ENCODE results near the gene SNX1.

SNX1 gene

DNA sequence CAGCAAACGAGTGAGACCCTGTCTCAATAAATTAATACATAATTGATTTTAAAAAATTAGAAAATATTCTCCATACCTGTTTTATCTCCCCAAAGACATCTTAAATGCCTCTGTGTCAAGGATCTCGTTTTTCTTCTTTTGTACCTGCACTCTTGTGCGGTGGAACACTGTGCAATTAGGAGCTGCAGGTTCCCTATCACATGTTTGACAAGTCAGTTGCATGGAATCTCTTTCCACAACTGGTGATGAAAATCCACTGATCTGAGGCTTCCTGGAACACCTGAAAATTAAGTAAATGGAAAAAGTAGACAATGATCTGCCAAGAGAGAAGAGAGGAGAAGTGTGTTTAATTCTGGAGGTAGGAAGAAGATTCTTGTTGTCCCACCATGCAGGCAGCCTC lies 52.8 kb downstream of the SNX1 start:
- no peak for DNase-seq

DNA sequence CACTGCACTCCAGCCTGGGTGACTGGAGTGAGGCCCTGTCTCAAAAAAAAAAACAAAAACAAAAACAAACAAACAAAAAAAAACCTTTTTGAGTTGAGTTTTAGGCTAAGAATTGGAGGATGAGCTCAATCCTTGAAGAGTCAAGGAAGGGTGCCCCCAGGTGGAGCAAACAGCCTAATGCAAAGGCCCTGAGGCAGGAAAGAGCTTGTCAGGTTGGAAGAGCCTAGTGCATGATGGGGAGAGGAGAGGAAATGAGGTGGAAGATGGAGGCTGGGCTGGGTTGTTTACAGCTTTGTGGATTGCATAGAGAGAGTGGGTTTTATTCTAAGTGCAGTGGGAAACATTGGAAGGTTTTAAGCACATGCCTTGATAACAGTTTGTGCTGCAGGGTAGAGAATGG lies 53.6 kb downstream of the SNX1 start:
- DNase-seq: no peak

DNA sequence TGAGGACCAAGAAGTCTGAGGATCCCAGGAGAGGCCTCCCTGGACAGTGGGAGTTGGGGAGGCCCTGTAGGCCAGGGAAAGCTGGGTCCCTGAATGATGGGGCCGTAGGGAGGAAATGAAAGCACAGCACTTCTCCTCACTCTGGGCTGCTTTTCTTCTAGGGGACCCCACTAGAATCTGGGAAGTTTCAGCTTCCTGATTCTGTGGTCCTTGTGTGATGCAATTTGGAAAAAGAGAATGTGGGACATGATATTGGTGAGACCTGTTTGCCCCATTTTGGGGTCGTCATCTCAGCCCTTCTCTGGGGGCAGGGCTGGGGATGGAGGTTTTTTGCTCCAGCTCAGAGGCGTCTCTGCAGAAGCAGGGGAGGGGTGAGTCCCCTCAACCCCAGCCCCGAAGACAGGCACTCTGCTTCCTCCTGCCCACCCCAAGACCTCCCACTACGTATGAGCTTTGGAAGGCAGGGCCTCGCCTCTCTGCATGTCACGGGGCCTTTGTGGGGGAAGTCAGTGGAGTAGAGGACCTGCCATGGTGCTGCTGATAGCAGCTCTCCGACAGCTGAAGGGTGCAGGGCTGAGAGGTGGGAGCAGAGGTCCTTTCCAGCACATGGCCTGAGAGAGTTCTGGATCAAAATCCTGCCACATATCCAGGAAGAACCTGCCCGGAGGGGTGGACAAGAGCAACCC lies 54.3 kb downstream of the SNX1 start:
- no peak for DNase-seq

DNA sequence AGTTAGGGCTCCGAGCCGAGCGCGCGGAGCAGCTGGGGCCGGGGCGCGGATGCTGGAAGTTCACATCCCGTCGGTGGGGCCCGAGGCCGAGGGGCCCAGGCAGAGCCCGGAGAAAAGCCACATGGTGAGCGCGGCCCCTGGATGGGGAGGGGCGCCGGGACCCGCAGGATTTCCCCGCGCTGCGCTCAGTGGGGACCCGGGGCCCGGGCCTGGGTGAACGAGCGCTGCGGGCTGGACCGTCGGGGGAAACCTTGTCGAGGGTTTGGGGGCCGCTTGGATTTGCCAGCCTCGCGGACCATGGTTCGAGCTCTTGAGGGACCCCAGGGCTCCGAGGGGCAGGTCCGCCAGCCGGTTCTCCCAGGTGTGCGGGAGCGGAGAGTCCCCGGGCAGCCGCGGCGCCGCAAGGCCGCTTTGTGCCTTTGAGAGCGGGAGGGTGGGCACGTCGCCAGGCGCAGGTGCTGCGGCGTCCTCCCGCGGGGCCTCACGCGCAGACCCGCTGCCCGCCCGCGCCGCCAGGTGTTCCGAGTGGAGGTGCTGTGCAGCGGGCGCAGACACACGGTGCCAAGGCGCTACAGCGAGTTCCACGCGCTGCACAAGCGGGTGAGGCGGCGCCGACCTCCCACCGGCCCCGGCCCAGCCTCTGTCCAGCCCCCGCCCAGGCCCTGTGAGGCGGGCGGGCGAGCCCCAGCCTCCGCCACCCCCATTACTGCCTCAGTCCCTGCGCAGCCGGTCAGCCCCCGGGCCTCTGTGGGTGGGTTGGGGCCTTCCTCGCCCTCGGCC lies 56.1 kb downstream of the SNX1 start, which contains the start of gene SNX22:
SNX22 (plus strand) TSS at position 5 of the 780 bp plus-strand sequence; CDS start at position 50, 45 bp downstream.
- no peak for DNase-seq

DNA sequence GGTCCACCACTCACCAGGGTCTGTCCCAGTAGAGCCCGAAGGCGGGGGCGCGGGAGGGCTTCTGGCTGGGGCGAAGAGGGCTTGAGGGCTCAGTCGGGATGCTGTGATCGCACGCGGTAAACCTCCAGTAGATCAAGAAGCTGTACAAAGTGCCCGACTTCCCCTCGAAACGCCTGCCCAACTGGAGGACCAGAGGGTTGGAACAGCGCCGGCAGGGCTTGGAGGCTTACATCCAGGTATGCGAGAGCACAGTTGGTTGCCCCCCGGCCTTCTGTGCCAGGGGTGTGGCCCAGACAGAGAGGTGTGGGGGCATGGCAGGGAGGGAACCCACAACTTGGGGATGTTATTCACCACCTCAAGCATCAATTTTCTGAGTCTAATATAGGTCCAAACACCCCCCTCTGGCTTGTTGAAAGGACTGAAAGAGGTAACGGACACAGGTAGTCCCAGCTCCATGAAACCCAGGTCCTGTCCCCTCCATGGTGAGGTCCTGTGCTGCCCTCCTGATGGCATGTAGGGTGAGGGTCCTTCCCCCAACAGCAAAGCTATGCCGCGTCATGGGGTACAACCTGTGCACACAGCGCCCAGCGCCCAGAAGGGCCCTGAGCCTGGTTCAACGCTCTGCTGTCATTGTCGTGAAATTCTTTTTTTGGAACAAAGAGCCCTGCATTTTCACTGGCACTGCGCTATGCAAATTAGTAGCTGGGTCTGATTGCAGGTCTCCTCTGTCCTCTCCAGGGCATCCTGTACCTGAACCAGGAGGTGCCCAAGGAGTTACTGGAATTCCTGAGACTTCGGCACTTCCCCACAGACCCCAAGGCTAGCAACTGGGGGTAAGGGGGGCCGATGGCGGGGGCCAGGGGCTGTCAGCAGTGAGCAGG lies 57.0 kb downstream of the SNX1 start:
- DNase-seq: no peak

DNA sequence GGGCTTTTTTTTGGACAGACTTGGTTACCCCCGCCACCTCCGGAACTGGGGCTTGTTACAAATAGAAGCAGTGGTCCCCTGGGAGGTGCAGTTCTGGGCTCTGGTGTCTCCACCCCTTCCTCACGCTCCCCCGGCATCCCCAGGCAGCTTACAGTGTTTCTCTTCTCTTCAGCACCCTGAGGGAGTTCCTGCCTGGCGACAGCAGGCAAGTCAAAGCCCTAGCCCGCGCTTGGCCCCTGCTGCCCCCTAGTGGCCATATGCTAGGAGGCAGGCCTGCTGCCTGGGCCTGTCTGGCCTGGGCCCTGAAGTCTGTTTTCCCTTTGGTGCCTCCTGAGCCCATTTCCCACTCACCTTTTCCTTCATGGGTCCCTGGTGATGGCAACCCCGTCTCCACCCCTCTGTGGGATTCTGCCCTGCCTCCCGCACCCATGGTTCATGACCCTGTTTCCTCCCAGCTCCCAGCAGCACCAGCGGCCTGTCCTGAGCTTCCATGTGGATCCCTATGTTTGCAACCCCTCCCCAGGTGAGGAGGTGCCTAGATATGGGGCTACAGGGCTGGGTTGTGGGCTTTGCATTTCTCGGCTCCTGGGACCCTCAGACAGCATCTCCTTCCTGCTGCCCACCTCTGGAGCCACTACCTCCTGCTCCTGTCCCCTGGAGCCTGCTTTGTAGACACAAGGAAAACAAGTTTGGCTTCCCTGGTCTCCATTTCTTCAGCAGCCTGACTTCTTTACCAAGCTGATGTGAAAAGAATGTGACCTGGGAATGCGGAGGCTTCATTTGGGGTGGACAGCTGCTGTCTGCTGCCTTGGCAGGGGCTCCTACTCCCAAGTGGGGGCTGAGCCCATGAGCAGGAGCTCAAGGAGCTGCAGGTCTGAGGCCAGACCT lies 57.9 kb downstream of the SNX1 start:
- peak; percentile 93 for DNase-seq

DNA sequence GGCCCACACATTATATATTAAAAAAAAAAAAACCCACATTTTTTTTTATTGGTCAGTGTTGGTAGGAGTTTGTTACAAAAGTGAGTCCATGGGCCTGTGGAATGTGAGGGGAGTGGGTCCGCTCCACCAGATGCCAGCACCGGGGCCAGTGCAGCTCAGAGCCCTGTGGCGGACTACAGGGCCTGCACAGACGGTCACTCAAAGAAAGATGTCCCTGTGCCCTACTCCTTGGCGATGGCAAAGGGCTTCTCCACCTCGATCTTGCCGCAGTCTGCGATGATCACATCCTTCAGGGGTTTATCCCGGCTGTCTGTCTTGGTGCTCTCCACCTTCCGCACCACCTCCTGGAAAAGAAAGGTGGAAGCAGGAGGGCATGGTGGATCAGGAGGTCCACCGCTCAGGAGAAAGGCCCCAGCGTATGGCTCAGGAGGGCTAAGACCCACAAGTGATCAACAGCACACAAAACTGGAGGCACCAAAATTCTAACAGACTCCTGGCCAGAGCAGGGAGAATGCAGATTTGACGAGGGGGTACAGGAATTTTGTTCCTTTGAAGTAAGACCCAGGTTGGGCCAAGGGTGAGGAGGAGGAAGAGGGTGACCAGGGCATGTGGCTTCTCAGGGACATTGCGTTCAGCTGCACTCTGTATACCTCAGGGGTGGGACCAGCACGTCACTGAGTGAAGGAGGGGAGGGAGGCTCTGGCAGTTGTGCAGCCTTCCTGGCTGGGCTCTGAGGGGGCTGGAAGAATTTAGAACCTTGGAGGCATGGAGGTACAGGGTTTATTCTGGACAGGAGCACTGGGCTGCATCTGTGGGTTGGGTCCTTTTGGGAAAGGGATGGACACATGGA lies 60.2 kb downstream of the SNX1 start:
- DNase-seq: no peak

DNA sequence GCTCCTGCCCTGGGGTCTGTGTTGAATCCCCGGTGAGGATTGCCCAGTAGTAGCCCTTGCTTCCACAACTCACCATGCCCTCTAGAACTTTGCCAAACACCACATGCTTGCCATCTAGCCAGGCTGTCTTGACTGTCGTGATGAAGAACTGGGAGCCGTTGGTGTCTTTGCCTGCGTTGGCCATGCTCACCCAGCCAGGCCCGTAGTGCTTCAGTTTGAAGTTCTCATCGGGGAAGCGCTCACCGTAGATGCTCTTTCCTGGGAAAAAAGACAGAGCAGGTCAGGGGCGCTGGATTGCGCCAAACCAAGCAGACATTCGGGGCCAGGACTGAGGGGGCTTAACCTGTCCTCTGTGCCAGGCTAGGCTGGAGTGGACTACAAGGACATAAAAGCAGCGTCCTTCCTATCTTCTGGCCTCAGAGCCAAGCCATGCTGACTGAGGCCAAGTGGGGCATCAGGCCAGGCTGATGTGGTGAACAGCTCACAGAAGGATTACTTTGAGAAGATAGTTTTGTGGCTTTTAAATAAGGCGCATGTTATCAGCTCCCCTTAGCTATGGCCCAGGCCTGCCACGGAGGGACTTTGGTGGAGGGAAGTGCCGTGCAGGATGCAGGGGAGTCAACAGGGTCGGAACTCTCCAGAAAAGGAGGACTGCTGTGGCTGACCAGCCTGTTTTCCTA lies 61.0 kb downstream of the SNX1 start:
- no peak for DNase-seq

DNA sequence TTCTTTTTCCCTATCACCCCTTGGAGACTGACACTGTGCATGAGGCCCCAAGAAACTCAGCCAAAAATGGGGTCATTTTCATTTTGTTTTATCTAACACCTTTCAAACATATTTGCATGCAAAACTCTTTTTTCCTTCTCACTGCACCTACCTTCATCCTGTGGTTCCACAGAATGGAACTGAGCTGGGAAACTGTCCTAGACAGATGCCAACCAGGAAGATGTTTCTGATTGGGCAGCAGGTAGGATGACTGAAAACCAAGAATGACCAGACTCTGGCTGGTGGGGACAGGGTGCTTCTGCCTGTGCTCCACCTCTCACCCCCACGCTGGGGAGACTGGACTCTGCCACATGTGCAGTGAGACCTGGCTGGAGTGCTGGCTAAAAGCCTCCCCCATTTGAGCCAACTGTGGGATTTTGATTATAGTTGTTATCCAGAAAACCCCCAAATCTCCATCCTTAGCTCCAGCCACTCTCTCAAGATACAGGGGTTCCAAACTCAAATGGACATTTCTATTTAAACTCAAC lies 61.9 kb downstream of the SNX1 start:
- DNase-seq: no peak

DNA sequence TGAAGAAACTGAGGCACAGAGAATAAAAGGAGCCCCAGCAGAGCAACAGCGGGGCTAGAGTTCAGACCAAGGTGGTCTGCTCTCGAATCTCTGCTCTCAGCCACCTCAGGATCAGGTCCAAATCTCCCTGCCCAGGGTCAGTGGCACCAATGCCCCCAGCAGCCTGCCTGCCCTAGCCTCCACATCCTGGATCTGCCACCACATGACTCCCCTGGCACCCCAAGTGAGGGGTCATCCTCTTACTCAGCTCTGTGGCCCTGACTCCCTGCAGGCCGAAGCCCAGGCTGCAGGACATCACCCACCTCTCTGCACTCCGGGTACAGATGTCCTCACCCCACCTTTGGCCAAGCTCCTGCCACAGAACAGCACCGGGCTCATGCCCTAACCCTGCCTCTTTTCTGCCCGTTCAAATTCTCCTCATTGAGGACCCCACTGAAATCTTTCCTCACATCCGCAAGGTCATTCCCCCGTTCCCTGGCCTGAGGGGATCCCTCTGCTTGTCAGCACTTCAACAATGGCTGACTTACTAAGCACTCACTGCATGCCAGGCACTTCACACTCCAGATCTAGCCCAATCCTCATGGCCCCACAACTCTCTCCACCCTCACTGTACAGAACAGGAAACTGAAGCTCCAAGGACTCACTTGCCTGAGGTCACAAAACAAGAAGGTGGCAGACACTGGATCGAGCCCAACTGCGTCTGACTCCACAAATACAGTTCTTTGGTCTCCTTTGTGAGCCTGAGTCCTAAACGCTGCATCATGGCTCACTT lies 62.8 kb downstream of the SNX1 start:
- no peak for DNase-seq

DNA sequence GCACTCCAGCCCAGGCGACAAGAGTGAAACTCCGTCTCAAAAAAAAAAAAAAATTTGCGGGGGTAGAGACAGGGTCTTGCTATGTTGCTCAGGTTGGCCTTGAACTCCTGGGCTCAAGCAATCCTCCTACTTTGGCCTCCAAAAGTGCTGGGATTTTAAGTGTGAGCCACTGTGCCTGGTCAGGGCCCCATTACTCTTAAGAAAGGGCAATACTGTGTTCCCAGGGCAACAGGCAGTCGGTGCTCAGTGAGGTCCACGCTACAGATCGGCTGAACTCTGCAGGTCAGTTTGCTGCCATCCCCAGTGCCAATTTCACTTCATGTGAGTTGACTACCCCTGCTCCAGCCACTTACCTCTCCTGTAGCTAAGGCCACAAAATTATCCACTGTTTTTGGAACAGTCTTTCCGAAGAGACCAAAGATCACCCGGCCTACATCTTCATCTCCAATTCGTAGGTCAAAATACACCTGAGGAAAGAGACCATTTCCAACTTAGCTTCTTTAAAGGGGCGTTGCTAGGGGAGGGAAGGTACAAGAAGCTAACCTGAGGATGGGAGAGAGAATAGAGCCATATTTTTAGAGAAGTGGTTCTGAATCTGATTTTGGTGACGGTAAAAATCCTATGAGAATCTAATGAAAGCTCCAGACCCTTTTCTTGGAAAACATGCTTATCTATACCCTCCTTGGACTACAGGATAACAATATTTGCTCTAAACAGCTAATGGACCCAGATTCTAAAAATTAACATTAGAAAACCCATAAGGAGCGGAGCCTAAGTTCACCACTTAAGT lies 66.1 kb downstream of the SNX1 start:
- DNase-seq: no peak

DNA sequence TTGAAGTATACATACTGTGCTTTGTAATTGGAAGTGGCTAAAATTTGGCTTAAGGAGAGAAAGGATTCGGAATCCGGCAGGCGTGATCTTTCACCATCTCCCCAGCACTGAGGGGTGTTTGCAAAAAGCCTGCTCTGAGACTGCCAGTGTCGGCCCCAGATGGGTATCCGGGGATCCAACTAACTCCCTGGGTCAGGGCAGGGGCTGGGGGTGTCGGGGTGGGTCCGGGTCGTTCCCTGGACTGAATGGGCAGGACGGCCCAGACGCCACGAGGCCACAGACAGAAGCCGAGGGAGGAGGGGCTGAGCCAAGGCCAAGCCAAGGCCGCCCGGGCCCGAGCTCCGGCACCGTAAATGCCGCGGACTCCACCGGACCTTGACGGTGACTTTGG lies 66.7 kb downstream of the SNX1 start:
- no peak for DNase-seq

DNA sequence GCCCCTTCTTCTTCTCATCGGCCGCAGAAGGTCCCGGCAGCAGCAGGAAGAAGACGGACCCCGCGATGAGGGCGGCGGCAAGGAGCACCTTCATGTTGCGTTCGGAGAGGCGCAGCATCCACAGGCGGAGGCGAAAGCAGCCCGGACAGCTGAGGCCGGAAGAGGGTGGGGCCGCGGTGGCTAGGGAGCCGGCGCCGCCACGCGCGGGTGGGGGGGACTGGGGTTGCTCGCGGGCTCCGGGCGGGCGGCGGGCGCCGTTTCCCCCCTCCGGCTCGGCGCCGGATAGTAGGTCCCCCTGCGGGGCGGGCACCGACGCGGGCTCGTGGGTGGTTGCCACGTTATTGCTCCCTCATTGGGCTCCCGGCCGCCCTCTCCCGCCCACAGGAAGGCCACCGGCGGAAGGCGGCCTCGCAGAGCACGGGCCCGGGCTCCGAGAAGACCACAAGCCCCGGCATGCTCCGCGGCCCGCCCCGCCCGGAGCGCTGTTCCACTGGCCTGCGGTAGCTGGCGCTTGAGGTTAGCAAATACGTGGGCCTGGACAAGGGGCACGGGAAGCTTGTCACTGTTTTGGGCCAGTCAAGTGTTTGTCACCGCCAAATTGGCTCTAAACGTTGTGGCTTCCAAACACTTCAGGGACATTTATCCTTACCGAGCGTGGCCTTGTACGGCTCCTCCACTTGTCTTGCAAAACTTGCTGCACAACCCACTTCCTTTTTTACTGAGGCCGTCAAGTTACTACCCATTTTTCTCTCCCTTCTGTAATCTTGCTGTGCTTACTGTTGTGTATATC lies 67.3 kb downstream of the SNX1 start, which contains the start of gene PPIB:
PPIB (minus strand) TSS at position 154 of the 790 bp plus-strand sequence; CDS start at position 118, 36 bp downstream.
- DNase-seq: peak; percentile 97

DNA sequence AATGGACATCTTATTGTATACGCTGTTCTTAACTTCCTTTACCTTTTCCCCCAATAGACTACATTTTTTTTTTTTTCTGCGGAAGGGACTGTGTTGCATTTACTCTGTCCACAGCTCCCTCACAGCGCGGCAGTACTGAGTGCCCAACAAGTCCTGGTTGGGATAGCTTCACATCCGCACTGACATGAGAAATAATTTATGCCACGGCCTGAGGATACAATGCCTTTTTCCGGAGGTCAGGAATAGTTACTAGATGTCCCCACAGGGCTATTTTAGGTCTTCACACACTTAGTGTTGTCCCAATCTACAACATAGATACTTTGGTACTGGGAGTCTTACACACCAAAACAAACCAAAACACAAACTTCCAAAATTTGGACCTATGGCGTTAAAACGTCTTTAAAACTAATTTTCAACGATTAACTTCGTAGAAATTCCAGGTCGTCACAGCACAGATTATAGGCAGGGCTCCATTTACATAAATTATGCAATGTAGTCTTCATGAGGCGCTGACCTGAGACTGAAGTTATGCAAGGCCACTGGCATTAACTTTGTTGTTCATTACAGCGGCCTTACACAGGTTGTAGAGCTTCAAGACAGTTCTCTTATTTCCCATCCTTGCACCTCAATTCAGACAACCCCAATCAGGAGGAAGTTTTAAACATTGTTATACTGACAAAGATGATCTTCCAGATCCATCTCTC lies 68.0 kb downstream of the SNX1 start:
- DNase-seq: no peak

DNA sequence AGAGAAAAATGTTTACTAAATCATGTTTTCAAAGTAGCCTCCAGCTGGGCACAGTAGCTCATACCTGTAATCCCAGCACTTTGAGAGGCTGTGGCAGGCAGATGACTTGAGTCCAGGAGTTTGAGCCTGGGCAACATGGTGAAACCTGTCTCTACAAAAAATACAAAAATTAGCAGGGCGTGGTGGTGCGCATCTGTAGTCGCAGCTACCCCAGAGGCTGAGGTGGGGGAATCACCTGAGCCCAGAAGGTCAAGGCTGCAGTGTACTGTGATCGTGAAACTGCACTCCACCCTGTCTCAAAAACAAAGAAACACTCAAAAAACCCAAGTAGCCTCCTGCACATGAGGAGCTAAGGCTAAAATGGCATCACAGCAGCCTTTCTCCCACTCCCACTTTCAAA lies 68.7 kb downstream of the SNX1 start:
- DNase-seq: no peak

DNA sequence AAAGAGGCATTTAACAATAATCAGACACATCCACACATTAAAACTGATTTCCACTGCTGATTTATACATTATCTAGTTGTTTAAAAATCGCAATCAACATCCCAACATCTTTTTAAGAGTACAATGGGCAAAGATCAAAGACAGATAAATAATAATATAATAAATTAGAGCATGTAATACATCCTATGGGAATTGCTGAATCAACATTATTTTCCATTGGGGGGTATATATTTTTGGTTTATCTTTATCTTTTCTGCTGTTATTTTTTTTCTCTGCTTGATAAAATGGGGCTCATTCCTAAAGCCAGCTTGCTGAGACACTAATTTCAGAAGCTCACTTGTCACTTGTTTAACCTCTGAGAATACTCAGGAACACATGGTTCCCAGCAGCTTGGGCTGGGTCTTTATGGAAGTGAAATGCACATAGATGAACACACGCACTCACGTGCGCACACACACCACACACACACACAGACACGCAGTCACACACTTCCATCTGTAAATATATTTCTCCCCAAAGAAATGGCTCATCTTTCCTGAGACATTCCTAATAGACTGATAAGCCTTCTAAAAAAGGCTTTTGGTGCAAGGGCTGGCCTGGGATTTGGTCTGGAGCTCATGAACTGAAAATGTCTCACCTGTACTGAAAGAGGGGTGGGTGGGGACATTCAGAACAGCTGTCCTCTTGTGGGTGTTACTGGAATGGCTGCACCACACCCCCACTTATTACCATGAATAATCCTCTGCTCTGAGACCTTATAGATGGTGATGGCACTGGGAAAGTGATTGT lies 70.5 kb downstream of the SNX1 start:
- DNase-seq: no peak

Data from stimulated activated CD4-positive, alpha-beta T cell treated with anti-CD3 and anti-CD28 coated beads, Interleukin-4, amount 100 ng/mL, for 24 hours (primary cell).